AG10803 (cell line): ENCODE data around the gene THAP9.
A peak's percentile ranks its signal among the peaks of the same experiment; 100 is the strongest.

Experiments used
- DNase-seq: peaks from one replicate; pipeline ENCODE4 v3.0.0; 2010; ENCODE audit warnings: low read depth
- H3K4me3 ChIP-seq: 2 replicates; pipeline ENCODE4 v1.5.1; 2011; ENCODE audit warnings: mild to moderate bottlenecking, low read length, control low read depth
- CTCF ChIP-seq: conservative IDR thresholded peaks from 2 replicates; pipeline ENCODE4 v1.5.1; 2011; ENCODE audit warnings: mild to moderate bottlenecking, low read length, control low read depth, inconsistent platforms

THAP9 gene

GRCh38 chr4:82889287-82889686, 11.2 kb upstream of the THAP9 start:
- peak overlapping the region; percentile 77 for H3K4me3 ChIP-seq
- no peak for TF ChIP-seq CTCF
- no peak for DNase-seq

GRCh38 chr4:82890528-82890900, 10.0 kb upstream of the THAP9 start:
- DNase-seq, result no peak
- peak overlapping the region; percentile 77 for H3K4me3 ChIP-seq
- no peak for TF ChIP-seq CTCF

GRCh38 chr4:82890901-82891706, 9.4 kb upstream of the THAP9 start, which contains the start of gene SEC31A:
SEC31A (minus strand) TSS chr4:82891153; CDS start chr4:82881936, 9,217 bp downstream.
- TF ChIP-seq CTCF, result no peak; the same call in 1 of the 2 replicates
- peak within 1 kb of the TSS; percentile 77 for H3K4me3 ChIP-seq
- DNase-seq, result peak; percentile 96

GRCh38 chr4:82891707-82892466, 8.6 kb upstream of the THAP9 start:
- TF ChIP-seq CTCF, result no peak
- DNase-seq, result peak; percentile 56
- peak overlapping the region; percentile 77 for H3K4me3 ChIP-seq

GRCh38 chr4:82892467-82892802, 8.1 kb upstream of the THAP9 start:
- H3K4me3 ChIP-seq, result no peak overlapping the region
- DNase-seq, result no peak
- no peak for TF ChIP-seq CTCF

GRCh38 chr4:82893942-82894341, 6.6 kb upstream of the THAP9 start:
- no peak overlapping the region for H3K4me3 ChIP-seq
- DNase-seq, result peak; percentile 54
- no peak for TF ChIP-seq CTCF

GRCh38 chr4:82896755-82897154, 3.8 kb upstream of the THAP9 start:
- TF ChIP-seq CTCF, result no peak
- H3K4me3 ChIP-seq, result no peak overlapping the region
- DNase-seq, result no peak
